WTC11 (cell line): Measurements from ENCODE around the gene NEK7. TPM values are rescaled to one million over a fixed set of nuclear protein-coding genes. Genes with fewer than 3 reads are reported as not detected.

Source experiments
- ATAC-seq: fragments of 200-7000 bp; cut with Tn5 transposase; 2 replicates; pipeline ENCODE4 v1.10.0; 2021; ENCODE audit warnings: mild to moderate bottlenecking, moderate library complexity
- CTCF ChIA-PET: fragments of 300-600 bp; sonication (Branson Sonifier 250); formaldehyde crosslinking; loops from one replicate; lab custom pipeline; 2021; ENCODE audit warnings: antibody characterized with exemption; lab: Charles Lee
- POLR2A ChIA-PET: fragments of 350-600 bp; sonication (Branson Sonifier 250); formaldehyde crosslinking; loops from one replicate; lab custom pipeline; 2021; ENCODE audit warnings: antibody characterized with exemption; lab: Charles Lee
- DNase-seq: peaks from one replicate; pipeline ENCODE4 v3.0.0; 2021; ENCODE audit warnings: low spot score
- H3K27ac Mint-ChIP-seq: 2 replicates; pipeline ENCODE4 v1.8.0; 2021; ENCODE audit warnings: mixed read lengths
- H3K27me3 Mint-ChIP-seq: 2 replicates; pipeline ENCODE4 v1.8.0; 2021; ENCODE audit warnings: low read depth, mild to moderate bottlenecking, moderate library complexity, mixed read lengths
- H3K36me3 Mint-ChIP-seq: 2 replicates; pipeline ENCODE4 v1.8.0; 2021; ENCODE audit warnings: mixed read lengths
- H3K4me1 Mint-ChIP-seq: 2 replicates; pipeline ENCODE4 v1.8.0; 2022; ENCODE audit warnings: mixed read lengths
- H3K4me3 Mint-ChIP-seq: 2 replicates; pipeline ENCODE4 v1.8.0; 2021; ENCODE audit warnings: mild to moderate bottlenecking, moderate library complexity, mixed read lengths
- H3K9me3 Mint-ChIP-seq: 2 replicates; pipeline ENCODE4 v1.8.0; 2021; ENCODE audit warnings: mixed read lengths
- CREB1 ChIP-seq: sonication (generic); formaldehyde crosslinking; IDR thresholded peaks from 2 replicates; pipeline ENCODE4 v1.8.0; 2023; ENCODE audit warnings: mild to moderate bottlenecking, missing genetic modification reagents
- MYBL2 ChIP-seq: sonication (generic); formaldehyde crosslinking; IDR thresholded peaks from 2 replicates; pipeline ENCODE4 v1.8.1; 2023; ENCODE audit warnings: mild to moderate bottlenecking, moderate library complexity, missing genetic modification reagents
- RELA ChIP-seq: sonication (generic); formaldehyde crosslinking; IDR thresholded peaks from 2 replicates; pipeline ENCODE4 v1.8.1; 2022; ENCODE audit warnings: missing genetic modification reagents, mild to moderate bottlenecking, borderline replicate concordance
- SMAD4 ChIP-seq: sonication (generic); formaldehyde crosslinking; IDR thresholded peaks from 2 replicates; pipeline ENCODE4 v1.8.0; 2022; ENCODE audit warnings: mild to moderate bottlenecking, missing genetic modification reagents
- SP1 ChIP-seq: sonication (generic); formaldehyde crosslinking; conservative IDR thresholded peaks from 2 replicates; pipeline ENCODE4 v1.8.1; 2022; ENCODE audit warnings: missing genetic modification reagents
- TEAD4 ChIP-seq: sonication (generic); formaldehyde crosslinking; IDR thresholded peaks from 2 replicates; pipeline ENCODE4 v1.8.0; 2022; ENCODE audit warnings: mild to moderate bottlenecking, missing genetic modification reagents
- ZNF396 ChIP-seq: fragments of 250-450 bp; sonication (Bioruptor Pico); IDR thresholded peaks from 2 replicates; pipeline ENCODE4 v1.8.0; 2021; ENCODE audit warnings: mild to moderate bottlenecking, moderate library complexity, borderline replicate concordance
- ZNF416 ChIP-seq: fragments of 250-450 bp; sonication (Bioruptor Pico); IDR thresholded peaks from 2 replicates; pipeline ENCODE4 v1.9.0; 2021; ENCODE audit warnings: mild to moderate bottlenecking, inconsistent platforms
- total RNA-seq: library from RNA; stranded (reverse); gene quantifications from 3 replicates; pipeline ENCODE4 v1.2.3, GENCODE V29; 2021
- TF ChIP-seq, protein P1 (sequence below): sonication (generic); formaldehyde crosslinking; IDR thresholded peaks from 2 replicates; pipeline ENCODE4 v1.8.1; 2023; ENCODE audit warnings: mild to moderate bottlenecking, missing genetic modification reagents
- TF ChIP-seq, protein P2 (sequence below): fragments of 250-450 bp; sonication (Bioruptor Pico); IDR thresholded peaks from 2 replicates; pipeline ENCODE4 v1.9.0; 2021; ENCODE audit warnings: mild to moderate bottlenecking, borderline replicate concordance
- TF ChIP-seq, protein P3 (sequence below): sonication (generic); formaldehyde crosslinking; IDR thresholded peaks from 2 replicates; pipeline ENCODE4 v1.8.1; 2023; ENCODE audit warnings: mild to moderate bottlenecking, missing genetic modification reagents, moderate library complexity
- TF ChIP-seq, protein P4 (sequence below): sonication (generic); formaldehyde crosslinking; conservative IDR thresholded peaks from 2 replicates; pipeline ENCODE4 v1.8.1; 2022; ENCODE audit warnings: mild to moderate bottlenecking, missing genetic modification reagents
- TF ChIP-seq, protein P5 (sequence below): sonication (generic); formaldehyde crosslinking; IDR thresholded peaks from 2 replicates; pipeline ENCODE4 v1.8.1; 2023; ENCODE audit warnings: mild to moderate bottlenecking, missing genetic modification reagents, borderline replicate concordance
- TF ChIP-seq, protein P6 (sequence below): fragments of 250-450 bp; sonication (Bioruptor Pico); IDR thresholded peaks from 2 replicates; pipeline ENCODE4 v1.8.0; 2021; ENCODE audit warnings: mild to moderate bottlenecking

NEK7 gene
- total RNA-seq, 1 experiment from 2014 or later, result 10.3 TPM

DNA sequence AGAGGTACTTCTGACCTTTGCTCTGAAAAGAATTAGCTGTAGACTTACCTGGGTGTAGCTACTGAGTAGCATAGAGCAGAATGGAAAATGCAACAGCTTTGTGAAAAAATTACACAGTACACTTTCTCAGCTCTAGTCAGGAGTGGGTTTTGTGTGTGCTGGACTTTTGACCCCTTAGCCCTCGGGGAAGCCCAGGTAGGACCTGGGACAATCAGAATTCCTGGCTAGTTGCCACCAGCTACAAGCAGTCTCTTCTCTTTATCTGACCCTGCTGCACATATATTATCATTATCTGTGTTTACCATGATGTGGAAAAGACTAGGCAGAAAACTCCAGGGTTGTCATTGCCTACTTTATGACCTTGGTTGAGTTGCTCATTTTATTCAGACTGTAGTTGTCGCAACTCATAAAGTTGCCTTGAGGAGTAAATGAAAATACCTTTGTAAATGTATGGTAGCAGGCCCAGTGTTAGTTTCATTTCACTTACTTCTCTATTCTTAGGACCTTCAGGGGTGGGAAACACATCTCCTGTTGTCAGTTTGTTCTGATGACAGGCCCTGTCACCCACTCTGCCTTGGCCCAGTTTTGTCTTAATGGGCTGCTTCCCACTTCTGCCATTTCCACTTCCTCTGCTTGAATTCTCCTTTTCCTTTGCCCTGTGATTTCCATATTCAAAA, 5.4 kb downstream of the NEK7 start:
- Mint-ChIP-seq H3K27ac (peak overlapping the region; percentile 78), H3K36me3 (no peaks in the 10 kb centered on the region), H3K4me3 (no peak overlapping the region), H3K27me3 (no peaks in the 10 kb centered on the region), H3K9me3 (no peaks in the 10 kb centered on the region), H3K4me1 (peaks cover 68% of the 10 kb centered on the region)
- no peak for TF ChIP-seq MYBL2 (CRISPR knock-in tag)
- TF ChIP-seq, protein P1, sequence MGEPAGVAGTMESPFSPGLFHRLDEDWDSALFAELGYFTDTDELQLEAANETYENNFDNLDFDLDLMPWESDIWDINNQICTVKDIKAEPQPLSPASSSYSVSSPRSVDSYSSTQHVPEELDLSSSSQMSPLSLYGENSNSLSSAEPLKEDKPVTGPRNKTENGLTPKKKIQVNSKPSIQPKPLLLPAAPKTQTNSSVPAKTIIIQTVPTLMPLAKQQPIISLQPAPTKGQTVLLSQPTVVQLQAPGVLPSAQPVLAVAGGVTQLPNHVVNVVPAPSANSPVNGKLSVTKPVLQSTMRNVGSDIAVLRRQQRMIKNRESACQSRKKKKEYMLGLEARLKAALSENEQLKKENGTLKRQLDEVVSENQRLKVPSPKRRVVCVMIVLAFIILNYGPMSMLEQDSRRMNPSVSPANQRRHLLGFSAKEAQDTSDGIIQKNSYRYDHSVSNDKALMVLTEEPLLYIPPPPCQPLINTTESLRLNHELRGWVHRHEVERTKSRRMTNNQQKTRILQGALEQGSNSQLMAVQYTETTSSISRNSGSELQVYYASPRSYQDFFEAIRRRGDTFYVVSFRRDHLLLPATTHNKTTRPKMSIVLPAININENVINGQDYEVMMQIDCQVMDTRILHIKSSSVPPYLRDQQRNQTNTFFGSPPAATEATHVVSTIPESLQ (CRISPR knock-in tag), result no peak
- no peak for TF ChIP-seq SP1
- no peak for TF ChIP-seq TEAD4
- no peak for TF ChIP-seq RELA
- TF ChIP-seq, protein P2, sequence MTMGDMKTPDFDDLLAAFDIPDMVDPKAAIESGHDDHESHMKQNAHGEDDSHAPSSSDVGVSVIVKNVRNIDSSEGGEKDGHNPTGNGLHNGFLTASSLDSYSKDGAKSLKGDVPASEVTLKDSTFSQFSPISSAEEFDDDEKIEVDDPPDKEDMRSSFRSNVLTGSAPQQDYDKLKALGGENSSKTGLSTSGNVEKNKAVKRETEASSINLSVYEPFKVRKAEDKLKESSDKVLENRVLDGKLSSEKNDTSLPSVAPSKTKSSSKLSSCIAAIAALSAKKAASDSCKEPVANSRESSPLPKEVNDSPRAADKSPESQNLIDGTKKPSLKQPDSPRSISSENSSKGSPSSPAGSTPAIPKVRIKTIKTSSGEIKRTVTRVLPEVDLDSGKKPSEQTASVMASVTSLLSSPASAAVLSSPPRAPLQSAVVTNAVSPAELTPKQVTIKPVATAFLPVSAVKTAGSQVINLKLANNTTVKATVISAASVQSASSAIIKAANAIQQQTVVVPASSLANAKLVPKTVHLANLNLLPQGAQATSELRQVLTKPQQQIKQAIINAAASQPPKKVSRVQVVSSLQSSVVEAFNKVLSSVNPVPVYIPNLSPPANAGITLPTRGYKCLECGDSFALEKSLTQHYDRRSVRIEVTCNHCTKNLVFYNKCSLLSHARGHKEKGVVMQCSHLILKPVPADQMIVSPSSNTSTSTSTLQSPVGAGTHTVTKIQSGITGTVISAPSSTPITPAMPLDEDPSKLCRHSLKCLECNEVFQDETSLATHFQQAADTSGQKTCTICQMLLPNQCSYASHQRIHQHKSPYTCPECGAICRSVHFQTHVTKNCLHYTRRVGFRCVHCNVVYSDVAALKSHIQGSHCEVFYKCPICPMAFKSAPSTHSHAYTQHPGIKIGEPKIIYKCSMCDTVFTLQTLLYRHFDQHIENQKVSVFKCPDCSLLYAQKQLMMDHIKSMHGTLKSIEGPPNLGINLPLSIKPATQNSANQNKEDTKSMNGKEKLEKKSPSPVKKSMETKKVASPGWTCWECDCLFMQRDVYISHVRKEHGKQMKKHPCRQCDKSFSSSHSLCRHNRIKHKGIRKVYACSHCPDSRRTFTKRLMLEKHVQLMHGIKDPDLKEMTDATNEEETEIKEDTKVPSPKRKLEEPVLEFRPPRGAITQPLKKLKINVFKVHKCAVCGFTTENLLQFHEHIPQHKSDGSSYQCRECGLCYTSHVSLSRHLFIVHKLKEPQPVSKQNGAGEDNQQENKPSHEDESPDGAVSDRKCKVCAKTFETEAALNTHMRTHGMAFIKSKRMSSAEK (CRISPR knock-in tag), result no peak
- TF ChIP-seq SMAD4 (CRISPR knock-in tag), result no peak
- TF ChIP-seq ZNF396 (CRISPR knock-in tag), result no peak
- TF ChIP-seq, protein P3, sequence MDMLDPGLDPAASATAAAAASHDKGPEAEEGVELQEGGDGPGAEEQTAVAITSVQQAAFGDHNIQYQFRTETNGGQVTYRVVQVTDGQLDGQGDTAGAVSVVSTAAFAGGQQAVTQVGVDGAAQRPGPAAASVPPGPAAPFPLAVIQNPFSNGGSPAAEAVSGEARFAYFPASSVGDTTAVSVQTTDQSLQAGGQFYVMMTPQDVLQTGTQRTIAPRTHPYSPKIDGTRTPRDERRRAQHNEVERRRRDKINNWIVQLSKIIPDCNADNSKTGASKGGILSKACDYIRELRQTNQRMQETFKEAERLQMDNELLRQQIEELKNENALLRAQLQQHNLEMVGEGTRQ (CRISPR knock-in tag), result no peak
- TF ChIP-seq CREB1 (CRISPR knock-in tag), result no peak
- TF ChIP-seq ZNF416, result no peak
- TF ChIP-seq, protein P4, sequence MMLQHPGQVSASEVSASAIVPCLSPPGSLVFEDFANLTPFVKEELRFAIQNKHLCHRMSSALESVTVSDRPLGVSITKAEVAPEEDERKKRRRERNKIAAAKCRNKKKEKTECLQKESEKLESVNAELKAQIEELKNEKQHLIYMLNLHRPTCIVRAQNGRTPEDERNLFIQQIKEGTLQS (CRISPR knock-in tag), result no peak
- ChIA-PET CTCF (no interaction called here), POLR2A (interaction anchor here (0.8 kb wide), 1 partner anchor 149 kb away, joined by 3 read pairs; no protein-coding TSS in a partner anchor)
- DNase-seq (no peak), ATAC-seq (no peak)

DNA sequence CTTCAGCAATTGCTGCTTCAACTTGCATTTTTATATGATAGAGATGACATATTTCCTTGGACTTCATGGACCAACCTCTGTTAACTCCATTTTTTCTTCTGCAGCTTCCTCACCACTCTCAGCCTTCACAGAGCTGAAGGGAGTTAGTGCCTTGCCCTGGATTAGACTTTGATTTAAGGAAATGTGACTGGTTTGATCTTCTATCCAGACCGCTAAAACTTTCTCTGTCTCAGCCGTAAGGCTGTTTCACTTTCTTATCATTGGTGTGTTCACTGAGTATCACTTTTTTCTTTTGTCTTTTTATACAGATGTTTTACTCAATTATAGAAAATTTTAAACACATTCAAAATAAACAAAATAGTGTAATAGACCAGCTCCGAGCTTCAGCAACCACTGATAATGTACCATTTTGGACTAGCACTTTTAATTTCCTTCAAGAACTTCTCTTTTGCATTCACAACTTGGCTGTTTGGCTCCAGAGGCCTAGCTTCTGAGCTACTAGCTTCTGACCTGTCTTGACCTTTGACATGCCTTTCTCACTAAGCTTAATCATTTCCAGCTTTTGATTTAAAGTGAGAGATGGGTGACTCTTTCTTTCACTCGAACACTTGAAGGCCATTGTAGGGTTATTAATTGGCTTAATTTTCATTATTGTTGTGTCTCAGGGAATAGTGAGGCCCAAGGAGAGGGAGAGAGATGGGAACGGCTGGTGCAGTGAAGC, 9.3 kb downstream of the NEK7 start:
- Mint-ChIP-seq H3K4me3 (no peak overlapping the region), H3K4me1 (peaks cover 61% of the 10 kb centered on the region), H3K36me3 (no peaks in the 10 kb centered on the region), H3K9me3 (no peaks in the 10 kb centered on the region), H3K27ac (peak overlapping the region; percentile 23; the same call in 1 of the 2 replicates), H3K27me3 (no peaks in the 10 kb centered on the region)
- DNase-seq (no peak), ATAC-seq (no peak)
- ChIA-PET POLR2A (no interaction called here), CTCF (no interaction called here)
- TF ChIP-seq, protein P5, sequence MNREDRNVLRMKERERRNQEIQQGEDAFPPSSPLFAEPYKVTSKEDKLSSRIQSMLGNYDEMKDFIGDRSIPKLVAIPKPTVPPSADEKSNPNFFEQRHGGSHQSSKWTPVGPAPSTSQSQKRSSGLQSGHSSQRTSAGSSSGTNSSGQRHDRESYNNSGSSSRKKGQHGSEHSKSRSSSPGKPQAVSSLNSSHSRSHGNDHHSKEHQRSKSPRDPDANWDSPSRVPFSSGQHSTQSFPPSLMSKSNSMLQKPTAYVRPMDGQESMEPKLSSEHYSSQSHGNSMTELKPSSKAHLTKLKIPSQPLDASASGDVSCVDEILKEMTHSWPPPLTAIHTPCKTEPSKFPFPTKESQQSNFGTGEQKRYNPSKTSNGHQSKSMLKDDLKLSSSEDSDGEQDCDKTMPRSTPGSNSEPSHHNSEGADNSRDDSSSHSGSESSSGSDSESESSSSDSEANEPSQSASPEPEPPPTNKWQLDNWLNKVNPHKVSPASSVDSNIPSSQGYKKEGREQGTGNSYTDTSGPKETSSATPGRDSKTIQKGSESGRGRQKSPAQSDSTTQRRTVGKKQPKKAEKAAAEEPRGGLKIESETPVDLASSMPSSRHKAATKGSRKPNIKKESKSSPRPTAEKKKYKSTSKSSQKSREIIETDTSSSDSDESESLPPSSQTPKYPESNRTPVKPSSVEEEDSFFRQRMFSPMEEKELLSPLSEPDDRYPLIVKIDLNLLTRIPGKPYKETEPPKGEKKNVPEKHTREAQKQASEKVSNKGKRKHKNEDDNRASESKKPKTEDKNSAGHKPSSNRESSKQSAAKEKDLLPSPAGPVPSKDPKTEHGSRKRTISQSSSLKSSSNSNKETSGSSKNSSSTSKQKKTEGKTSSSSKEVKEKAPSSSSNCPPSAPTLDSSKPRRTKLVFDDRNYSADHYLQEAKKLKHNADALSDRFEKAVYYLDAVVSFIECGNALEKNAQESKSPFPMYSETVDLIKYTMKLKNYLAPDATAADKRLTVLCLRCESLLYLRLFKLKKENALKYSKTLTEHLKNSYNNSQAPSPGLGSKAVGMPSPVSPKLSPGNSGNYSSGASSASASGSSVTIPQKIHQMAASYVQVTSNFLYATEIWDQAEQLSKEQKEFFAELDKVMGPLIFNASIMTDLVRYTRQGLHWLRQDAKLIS (CRISPR knock-in tag), result no peak
- TF ChIP-seq, protein P6, sequence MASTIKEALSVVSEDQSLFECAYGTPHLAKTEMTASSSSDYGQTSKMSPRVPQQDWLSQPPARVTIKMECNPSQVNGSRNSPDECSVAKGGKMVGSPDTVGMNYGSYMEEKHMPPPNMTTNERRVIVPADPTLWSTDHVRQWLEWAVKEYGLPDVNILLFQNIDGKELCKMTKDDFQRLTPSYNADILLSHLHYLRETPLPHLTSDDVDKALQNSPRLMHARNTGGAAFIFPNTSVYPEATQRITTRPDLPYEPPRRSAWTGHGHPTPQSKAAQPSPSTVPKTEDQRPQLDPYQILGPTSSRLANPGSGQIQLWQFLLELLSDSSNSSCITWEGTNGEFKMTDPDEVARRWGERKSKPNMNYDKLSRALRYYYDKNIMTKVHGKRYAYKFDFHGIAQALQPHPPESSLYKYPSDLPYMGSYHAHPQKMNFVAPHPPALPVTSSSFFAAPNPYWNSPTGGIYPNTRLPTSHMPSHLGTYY (CRISPR knock-in tag), result no peak
